HCT116 (cell line): Measurements from ENCODE around the gene WDR76. TPM values are rescaled to one million over a fixed set of nuclear protein-coding genes. Genes with fewer than 3 reads are reported as not detected.

Experiments
- ATAC-seq: fragments of 200-7000 bp; cut with Tn5 transposase; 2 replicates; pipeline ENCODE4 v1.9.1; 2020; ENCODE audit warnings: mild to moderate bottlenecking, moderate library complexity
- BruUV-seq: library from RNA; stranded (reverse); fragments of 400-500 nt; replicated peaks from 2 replicates; lab custom pipeline; 2021; lab: Mats Ljungman, UMichigan
- CTCF ChIA-PET: fragments of 300-600 bp; sonication (Branson Sonifier 250); formaldehyde crosslinking; loops from one replicate; lab custom pipeline; 2021; ENCODE audit warnings: antibody characterized with exemption; lab: Charles Lee
- POLR2A ChIA-PET: fragments of 300-600, 350-600 bp; sonication (Branson Sonifier 250); formaldehyde crosslinking; loops from one replicate; lab custom pipeline; 2021; ENCODE audit warnings: antibody characterized with exemption; lab: Charles Lee
- RAD21 ChIA-PET, 2 experiments: fragments of 300-600 bp; sonication (Branson Sonifier 250); formaldehyde crosslinking; loops; one replicate each; lab custom pipeline; 2023; ENCODE audit warnings: low total read pairs in 2 of 2; ENCODE audit not compliant: uncharacterized antibody in 2 of 2, unreplicated experiment in 2 of 2, low non-redundant PET in 1 of 2; lab: Charles Lee
- DNase-seq: peaks from one replicate; pipeline ENCODE4 v3.0.0-alpha.2; 2010; ENCODE audit warnings: low read depth, low spot score
- H2AFZ ChIP-seq: fragments of 200-600 bp; shearing (Covaris generic), sonication (generic); 2 replicates; pipeline ENCODE4 v1.6.1; 2017; ENCODE audit warnings: low read depth, mixed run types, mixed read lengths, antibody characterized with exemption, low read length; ENCODE audit not compliant: poor library complexity, severe bottlenecking
- H3K27ac ChIP-seq: 2 replicates; pipeline ENCODE4 v1.5.1; 2012; ENCODE audit warnings: low read depth, low read length
- H3K27me3 ChIP-seq: fragments of 200-600 bp; sonication (generic); 2 replicates; pipeline ENCODE4 v1.6.1; 2016; ENCODE audit warnings: mixed run types, low read length, mixed read lengths; ENCODE audit not compliant: insufficient read depth
- H3K36me3 ChIP-seq, 2 experiments: fragments of 200-500 bp in 1 of 2; fragments of 200-600 bp in 1 of 2; sonication (Bioruptor generic) in 1 of 2; sonication (generic) in 1 of 2; 2 replicates each; pipeline versions ENCODE4 v1.5.1 to v1.6.1; 2014 to 2016; ENCODE audit warnings: low read length in 2 of 2, inconsistent platforms in 1 of 2, mixed read lengths in 1 of 2, mixed run types in 1 of 2; ENCODE audit not compliant: insufficient read depth in 2 of 2, control insufficient read depth in 1 of 2
- H3K4me1 ChIP-seq, 2 experiments: fragments of 200-600 bp in 1 of 2; sonication (generic) in 1 of 2; 2 replicates each; pipeline versions ENCODE4 v1.5.1 to v1.6.1; 2012 to 2017; ENCODE audit warnings: low read length in 2 of 2, inconsistent platforms in 1 of 2, mild to moderate bottlenecking in 1 of 2, mixed read lengths in 1 of 2, mixed run types in 1 of 2, moderate library complexity in 1 of 2; ENCODE audit not compliant: insufficient read depth in 2 of 2, control insufficient read depth in 1 of 2
- H3K4me2 ChIP-seq: fragments of 200-600 bp; sonication (generic); 2 replicates; pipeline ENCODE4 v1.6.1; 2017; ENCODE audit warnings: mixed run types, low read length, mixed read lengths
- H3K4me3 ChIP-seq, 2 experiments: fragments of 200-600 bp in 1 of 2; sonication (generic) in 1 of 2; replicated peaks in 1 of 2; 2 replicates each; pipeline ENCODE4 v1.5.1; 2011 to 2016; ENCODE audit warnings: low read length in 2 of 2, control low read depth in 1 of 2, low read depth in 1 of 2, mild to moderate bottlenecking in 1 of 2, mixed read lengths in 1 of 2, mixed run types in 1 of 2
- H3K79me2 ChIP-seq: fragments of 200-600 bp; sonication (generic); 2 replicates; pipeline ENCODE4 v1.6.1; 2017; ENCODE audit warnings: mild to moderate bottlenecking, mixed run types, low read length, moderate library complexity, mixed read lengths; ENCODE audit not compliant: insufficient read depth
- H3K9ac ChIP-seq: fragments of 200-600 bp; sonication (generic); 2 replicates; pipeline ENCODE4 v1.6.1; 2016; ENCODE audit warnings: low read length, mixed read lengths
- H3K9me2 ChIP-seq: fragments of 200-600 bp; sonication (generic), shearing (Covaris generic); 2 replicates; pipeline ENCODE4 v1.6.1; 2017; ENCODE audit warnings: mixed run types, mild to moderate bottlenecking, moderate library complexity; ENCODE audit not compliant: insufficient read depth
- H3K9me3 ChIP-seq, 2 experiments: fragments of 200-500 bp in 1 of 2; fragments of 200-600 bp in 1 of 2; sonication (Bioruptor generic) in 1 of 2; sonication (generic) in 1 of 2; 2 replicates each; pipeline ENCODE4 v1.6.1; 2014 to 2017; ENCODE audit warnings: low read length in 2 of 2, mixed read lengths in 2 of 2, inconsistent platforms in 1 of 2, low read depth in 1 of 2, mild to moderate bottlenecking in 1 of 2, mixed run types in 1 of 2, moderate library complexity in 1 of 2; ENCODE audit not compliant: control insufficient read depth in 1 of 2, insufficient read depth in 1 of 2
- H4K20me1 ChIP-seq: fragments of 200-600 bp; sonication (generic), shearing (Covaris generic); 2 replicates; pipeline ENCODE4 v1.6.1; 2017; ENCODE audit warnings: mixed run types, mild to moderate bottlenecking, moderate library complexity; ENCODE audit not compliant: insufficient read depth
- CBX3 ChIP-seq: IDR thresholded peaks from 2 replicates; pipeline ENCODE4 v1.6.1; 2012; ENCODE audit warnings: low read depth
- EZH2 ChIP-seq: fragments of 200-600 bp; sonication (generic); IDR thresholded peaks from 2 replicates; pipeline ENCODE4 v1.6.1; 2017; ENCODE audit warnings: antibody characterized with exemption, mixed run types
- EZH2phosphoT487 ChIP-seq: fragments of 200-600 bp; IDR thresholded peaks from 2 replicates; pipeline ENCODE4 v1.6.1; 2018; ENCODE audit warnings: antibody characterized with exemption, borderline replicate concordance
- FOSL1 ChIP-seq: IDR thresholded peaks from 2 replicates; pipeline ENCODE4 v1.6.1; 2012; ENCODE audit warnings: low read depth
- POLR2A ChIP-seq: IDR thresholded peaks from 2 replicates; pipeline ENCODE4 v1.7.0; 2011; ENCODE audit warnings: borderline replicate concordance; ENCODE audit not compliant: insufficient read depth, insufficient read length; ENCODE audit errors: extremely low read depth
- POLR2AphosphoS5 ChIP-seq: IDR thresholded peaks from 2 replicates; pipeline ENCODE4 v1.6.1; 2011; ENCODE audit warnings: mild to moderate bottlenecking, low read depth, low read length, moderate library complexity
- RAD21 ChIP-seq: IDR thresholded peaks from 2 replicates; pipeline ENCODE4 v1.6.1; 2012; ENCODE audit warnings: low read depth, mild to moderate bottlenecking
- SP1 ChIP-seq: IDR thresholded peaks from 2 replicates; pipeline ENCODE4 v1.6.1; 2012; ENCODE audit warnings: low read depth
- SRF ChIP-seq: IDR thresholded peaks from 2 replicates; pipeline ENCODE4 v1.6.1; 2012; ENCODE audit warnings: low read depth
- TCF7L2 ChIP-seq: IDR thresholded peaks from 2 replicates; pipeline ENCODE4 v1.7.0; 2011; ENCODE audit warnings: borderline replicate concordance, inconsistent platforms; ENCODE audit not compliant: insufficient read depth, insufficient read length; ENCODE audit errors: extremely low read depth
- intact Hi-C: fragments of 100-400 bp; cut with micrococcal nuclease; formaldehyde crosslinking; loops from 2 replicates; pipeline ENCODE4 v1.10.0; 2022
- total RNA-seq: library from RNA; stranded (reverse); gene quantifications from one replicate; pipeline ENCODE4 v1.2.1, GENCODE V29; 2021; ENCODE audit not compliant: unreplicated experiment
- TF ChIP-seq, protein P1 (sequence below): IDR thresholded peaks from 2 replicates; pipeline ENCODE4 v1.6.1; 2012

WDR76 gene
- total RNA-seq, 1 experiment from 2014 or later, result 33.0 TPM

- no peak for TF ChIP-seq POLR2A
- TF ChIP-seq RAD21, result no peak
- no peak for TF ChIP-seq EZH2
- TF ChIP-seq, protein P1, sequence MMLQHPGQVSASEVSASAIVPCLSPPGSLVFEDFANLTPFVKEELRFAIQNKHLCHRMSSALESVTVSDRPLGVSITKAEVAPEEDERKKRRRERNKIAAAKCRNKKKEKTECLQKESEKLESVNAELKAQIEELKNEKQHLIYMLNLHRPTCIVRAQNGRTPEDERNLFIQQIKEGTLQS, result no peak
- no peak for TF ChIP-seq TCF7L2
- no peak for TF ChIP-seq CBX3
- TF ChIP-seq POLR2AphosphoS5, result no peak
- TF ChIP-seq SRF, result no peak
- TF ChIP-seq SP1, result no peak
- no peak for TF ChIP-seq EZH2phosphoT487
- no peak for ATAC-seq
- Histone ChIP-seq H3K27me3 (no peaks in the 10 kb centered on the region), H3K9me2 (no peaks in the 10 kb centered on the region), H3K9ac (no peak overlapping the region), H4K20me1 (no peaks in the 10 kb centered on the region), H3K27ac (no peak overlapping the region), H3K36me3 (peaks cover 9% of the 10 kb centered on the region in 2 experiments; a peak in 2 of 4 replicates), H3K4me3 (no peak overlapping the region), H3K79me2 (no peaks in the 10 kb centered on the region), H3K4me1 (peaks cover 0 to 7% of the 10 kb centered on the region in 2 experiments; a peak in 2 of 4 replicates), H3K9me3 (no peaks in the 10 kb centered on the region), H2AFZ (no peak overlapping the region), H3K4me2 (no peak overlapping the region)
- DNase-seq, result no peak
- RAD21 ChIA-PET, result no interaction called here
- intact Hi-C loops, result no loop called here
- no TSS peak for BruUV-seq
- CTCF ChIA-PET, result no interaction called here
- POLR2A ChIA-PET, result no interaction called here
Observed at GRCh38 chr15:43898891-43899290, 72.1 kb downstream of the WDR76 start.

DNA sequence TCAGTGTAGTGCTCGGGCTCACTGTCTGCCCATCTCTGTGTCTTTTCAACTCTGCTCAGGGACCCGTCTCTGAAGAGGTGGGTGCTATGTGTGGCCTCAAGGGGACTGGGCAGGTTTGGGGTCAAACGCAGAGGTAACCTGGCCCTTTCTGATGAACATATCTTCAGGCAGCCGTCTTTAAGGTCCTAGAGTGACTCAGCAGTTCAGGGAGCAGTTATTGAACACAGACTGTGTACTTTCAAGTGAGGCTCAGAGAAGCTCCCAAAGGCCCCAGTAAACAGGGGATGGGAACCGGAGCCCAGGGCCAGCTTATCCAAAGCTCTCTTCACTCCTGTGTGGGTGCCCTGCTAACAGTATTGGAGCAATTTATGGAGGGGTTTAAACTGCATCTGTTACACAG, 73.1 kb downstream of the WDR76 start:
- Histone ChIP-seq H3K4me2 (no peak overlapping the region), H3K36me3 (peaks cover 9 to 14% of the 10 kb centered on the region in 2 experiments; a peak in 2 of 4 replicates), H3K4me3 (no peak overlapping the region), H3K9ac (no peak overlapping the region), H2AFZ (no peak overlapping the region), H3K79me2 (no peaks in the 10 kb centered on the region), H3K9me2 (no peaks in the 10 kb centered on the region), H3K27ac (no peak overlapping the region), H3K9me3 (no peaks in the 10 kb centered on the region), H3K27me3 (no peaks in the 10 kb centered on the region), H3K4me1 (peaks cover 0 to 7% of the 10 kb centered on the region in 2 experiments; a peak in 2 of 4 replicates), H4K20me1 (no peaks in the 10 kb centered on the region)
- no peak for DNase-seq
- intact Hi-C loops, result loop anchor here (5.0 kb wide), 2 partner anchors 232 to 602 kb away; no protein-coding TSS in a partner anchor
- RAD21 ChIA-PET, result no interaction called here
- POLR2A ChIA-PET, result no interaction called here
- CTCF ChIA-PET, result no interaction called here
- no peak for ATAC-seq
- no peak for TF ChIP-seq FOSL1
- no TSS peak for BruUV-seq
